Stomach (tissue), 9 donors: Measurements from ENCODE around the gene ATOH8. TPM values are rescaled to one million over a fixed set of nuclear protein-coding genes. Genes with fewer than 3 reads are reported as not detected.

Experiments used
- DNase-seq, 2 donors: peaks; one replicate each; pipeline versions ENCODE4 v3.0.0 to v3.0.0-alpha.2; 2013 to 2019
- H3K27ac ChIP-seq, 5 donors: fragments of 200-600 bp in 4 of 5; sonication (generic) in 4 of 5; one replicate each; pipeline ENCODE4 v1.5.1; 2013 to 2019; ENCODE audit warnings: mild to moderate bottlenecking in 1 of 5, moderate library complexity in 1 of 5
- H3K27me3 ChIP-seq, 3 donors: fragments of 200-600 bp; sonication (generic); one replicate each; pipeline ENCODE4 v1.5.1; 2017 to 2019; ENCODE audit warnings: mixed run types in 1 of 3
- H3K36me3 ChIP-seq, 4 donors: fragments of 200-600 bp; sonication (generic); 1 replicate in 3 of 4; 2 replicates in 1 of 4; pipeline ENCODE4 v1.5.1; 2016 to 2019
- H3K4me1 ChIP-seq, 4 donors: fragments of 200-600 bp; sonication (generic); one replicate each; pipeline ENCODE4 v1.5.1; 2016 to 2019
- H3K4me3 ChIP-seq, 4 donors: fragments of 200-600 bp; sonication (generic) in 3 of 4; one replicate each; pipeline ENCODE4 v1.5.1; 2016 to 2019; ENCODE audit warnings: mild to moderate bottlenecking in 1 of 4
- H3K9me3 ChIP-seq, 4 donors: fragments of 200-600 bp; sonication (generic); one replicate each; pipeline ENCODE4 v1.5.1; 2016 to 2019
- EP300 ChIP-seq: sonication (generic); formaldehyde crosslinking; IDR thresholded peaks from one replicate; pipeline ENCODE4 v1.6.1; 2017; ENCODE audit warnings: antibody characterized with exemption
- POLR2A ChIP-seq, 4 donors: fragments of 450-650 bp; IDR thresholded peaks; one replicate each; pipeline ENCODE4 v1.6.1; 2016; ENCODE audit warnings: antibody characterized with exemption in 4 of 4, control low read depth in 2 of 4, mild to moderate bottlenecking in 1 of 4, moderate library complexity in 1 of 4
- POLR2AphosphoS5 ChIP-seq, 3 donors: sonication (generic); formaldehyde crosslinking; IDR thresholded peaks; one replicate each; pipeline ENCODE4 v1.6.1; 2016; ENCODE audit warnings: antibody characterized with exemption in 3 of 3
- WGBS, 5 donors: extraction: QIAGEN DNeasy Blood & Tissue Kit in 3 of 5; methylation state at CpG; one replicate each; pipeline versions ENCODE4 v1.1.5 to v1.1.7; 2013 to 2018; 5-methylcytosine and 5-hydroxymethylcytosine counted together
- intact Hi-C: fragments of 100-400 bp; cut with DNase I; formaldehyde crosslinking; loops from one replicate; pipeline ENCODE4 v1.15.1; 2023; ENCODE audit warnings: low total_unique reads
- polyA plus RNA-seq, 3 donors: library from polyadenylated mRNA; stranded (reverse); fragments of 200-250 nt; gene quantifications; one replicate each; pipeline ENCODE4 v1.2.3, GENCODE V29; 2013
- total RNA-seq, 5 donors: library from RNA; depleted of rRNA; stranded (reverse); fragments of >200 nt; gene quantifications; one replicate each; pipeline versions ENCODE4 v1.1.0 to v1.2.3, GENCODE V29; 2014 to 2016
- TF ChIP-seq, protein P1 (sequence below), 7 experiments: fragments of 450-650 bp in 4 of 7; fragments of 200-600 bp in 3 of 7; sonication (generic) in 3 of 7; IDR thresholded peaks; one replicate each; pipeline ENCODE4 v1.5.1; 2016 to 2019; ENCODE audit warnings: antibody characterized with exemption in 7 of 7, control low read depth in 2 of 7, mild to moderate bottlenecking in 1 of 7
- donor health status: healthy with polysubstance abuse.
- donor health status: Bipolar disorder and iron deficiency.
- donor health status: healthy.

The ATOH8 gene
- total and polyA plus RNA-seq, 8 donors, result 2.3 to 23.2 (median 13.3) TPM

DNA sequence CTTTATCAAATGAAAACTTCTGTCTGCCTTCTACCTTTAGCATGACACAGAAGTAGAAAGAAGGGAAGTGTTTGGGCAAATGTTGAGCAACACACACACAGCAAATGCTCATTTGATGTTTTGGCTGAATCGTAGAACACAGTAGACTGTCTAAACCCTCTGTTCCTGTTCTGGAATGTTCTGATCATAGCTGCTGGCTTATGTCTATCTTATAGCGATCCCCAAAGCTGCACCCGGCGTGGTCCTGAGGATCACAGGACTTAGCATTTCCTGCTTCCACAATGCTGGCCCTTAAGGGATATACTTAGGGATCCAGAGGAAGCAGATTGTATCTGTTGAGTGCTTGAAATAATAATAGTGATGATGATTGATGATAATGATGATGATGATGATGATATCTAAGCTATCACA is 44.4 kb upstream of the ATOH8 start:
- no peaks in the 10 kb centered on the region for H3K9me3 ChIP-seq
- H3K4me1 ChIP-seq, result peaks cover 50 to 95% (median 62%) of the 10 kb centered on the region in 4 donors
- 52 to 71% (median 66%) methylated on average over 4 of the region's 4 CpGs for WGBS, 5 donors

GRCh38 chr2:85710687-85711577 is 42.9 kb upstream of the ATOH8 start:
- Histone ChIP-seq H3K27ac (peak overlapping the region; percentile 11 to 86 (median 72)), H3K9me3 (no peaks in the 10 kb centered on the region), H3K4me1 (peaks cover 39 to 87% (median 53%) of the 10 kb centered on the region in 4 donors), H3K36me3 (no peaks in the 10 kb centered on the region), H3K4me3 (no peak overlapping the region), H3K27me3 (no peaks in the 10 kb centered on the region)
- no peak for DNase-seq
- 61 to 69% (median 65%) methylated on average over 19 of the region's 19 CpGs for WGBS, 5 donors
- intact Hi-C loops, result no loop called here
- TF ChIP-seq, protein P1, sequence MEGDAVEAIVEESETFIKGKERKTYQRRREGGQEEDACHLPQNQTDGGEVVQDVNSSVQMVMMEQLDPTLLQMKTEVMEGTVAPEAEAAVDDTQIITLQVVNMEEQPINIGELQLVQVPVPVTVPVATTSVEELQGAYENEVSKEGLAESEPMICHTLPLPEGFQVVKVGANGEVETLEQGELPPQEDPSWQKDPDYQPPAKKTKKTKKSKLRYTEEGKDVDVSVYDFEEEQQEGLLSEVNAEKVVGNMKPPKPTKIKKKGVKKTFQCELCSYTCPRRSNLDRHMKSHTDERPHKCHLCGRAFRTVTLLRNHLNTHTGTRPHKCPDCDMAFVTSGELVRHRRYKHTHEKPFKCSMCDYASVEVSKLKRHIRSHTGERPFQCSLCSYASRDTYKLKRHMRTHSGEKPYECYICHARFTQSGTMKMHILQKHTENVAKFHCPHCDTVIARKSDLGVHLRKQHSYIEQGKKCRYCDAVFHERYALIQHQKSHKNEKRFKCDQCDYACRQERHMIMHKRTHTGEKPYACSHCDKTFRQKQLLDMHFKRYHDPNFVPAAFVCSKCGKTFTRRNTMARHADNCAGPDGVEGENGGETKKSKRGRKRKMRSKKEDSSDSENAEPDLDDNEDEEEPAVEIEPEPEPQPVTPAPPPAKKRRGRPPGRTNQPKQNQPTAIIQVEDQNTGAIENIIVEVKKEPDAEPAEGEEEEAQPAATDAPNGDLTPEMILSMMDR (IDR thresholded peaks at IDR 0.05), result no peak
- peak in 1 of 3 donors; percentile 25 for TF ChIP-seq POLR2AphosphoS5 (IDR thresholded peaks at IDR 0.05)

More for the DNA sequence above, 44.4 kb upstream of the ATOH8 start:
- Histone ChIP-seq H3K36me3 (no peaks in the 10 kb centered on the region), H3K4me3 (no peak overlapping the region), H3K27me3 (no peaks in the 10 kb centered on the region), H3K27ac (peak overlapping the region in 4 of 5 donors; percentile 67 to 86 (median 75))
- no peak for TF ChIP-seq POLR2A (IDR thresholded peaks at IDR 0.05)
- intact Hi-C loops, result no loop called here
- no peak for DNase-seq

DNA sequence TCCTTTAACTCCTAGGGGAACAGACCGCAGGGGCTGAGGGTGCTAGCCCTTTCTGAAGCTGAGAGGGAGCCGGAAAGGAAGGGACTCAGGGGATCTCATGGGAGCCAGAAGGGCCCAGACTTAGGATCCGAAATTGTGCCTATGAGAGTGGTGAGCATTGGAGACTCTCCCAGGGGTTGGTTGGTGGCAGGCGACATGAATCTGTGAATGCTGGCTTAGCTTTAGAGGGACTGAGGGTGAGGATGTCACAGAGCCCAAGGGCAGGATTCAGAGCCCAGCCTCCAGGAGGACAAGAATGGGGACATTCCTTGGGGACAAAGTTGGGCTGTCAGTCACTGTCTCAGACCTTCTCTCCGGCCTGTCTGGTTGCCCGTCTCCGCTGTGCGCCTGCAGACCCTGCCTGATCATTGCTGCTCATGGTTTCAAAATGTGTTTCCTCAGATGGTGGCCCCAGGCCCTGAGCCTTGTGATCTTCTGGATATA is 42.2 kb upstream of the ATOH8 start:
- no peaks in the 10 kb centered on the region for H3K9me3 ChIP-seq
- peak overlapping the region; percentile 11 to 86 (median 72) for H3K27ac ChIP-seq
- no peaks in the 10 kb centered on the region for H3K36me3 ChIP-seq
- H3K27me3 ChIP-seq, result no peaks in the 10 kb centered on the region
- H3K4me1 ChIP-seq, result peaks cover 32 to 87% (median 46%) of the 10 kb centered on the region in 4 donors
- intact Hi-C loops, result no loop called here
- 82 to 94% (median 91%) methylated on average over 7 to 8 of the region's 8 CpGs for WGBS, 5 donors
- DNase-seq, result no peak
- TF ChIP-seq, protein P1 (IDR thresholded peaks at IDR 0.05), result no peak
- TF ChIP-seq POLR2A (IDR thresholded peaks at IDR 0.05) (no peak), POLR2AphosphoS5 (IDR thresholded peaks at IDR 0.05) (no peak), EP300 (no peak)
- H3K4me3 ChIP-seq, result no peak overlapping the region

DNA sequence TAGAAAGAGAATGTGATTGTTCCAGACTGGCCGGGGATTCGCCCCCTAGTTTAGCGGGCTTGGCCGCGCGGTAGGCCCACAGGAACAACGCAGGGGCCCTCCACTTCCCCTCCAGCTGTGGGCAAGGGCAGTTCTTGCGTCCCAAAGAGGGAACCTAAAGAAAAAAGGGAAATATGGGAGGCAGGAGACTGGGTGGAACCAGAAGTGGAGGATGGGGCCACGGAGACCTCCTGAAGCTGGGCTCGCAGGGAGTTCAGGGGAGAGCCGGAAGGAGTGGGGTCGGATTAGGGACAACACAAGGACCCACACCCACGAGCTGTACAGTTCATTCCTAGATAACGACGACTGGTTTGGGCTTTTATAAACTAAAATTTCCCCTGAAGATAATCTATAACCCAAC is 41.5 kb upstream of the ATOH8 start:
- intact Hi-C loops, result no loop called here

More for the DNA sequence above, 41.5 kb upstream of the ATOH8 start:
- 55 to 81% (median 73%) methylated on average over 11 to 15 of the region's 15 CpGs for WGBS, 5 donors
- DNase-seq, result no peak
- peak overlapping the region; percentile 54 to 86 (median 72) for H3K27ac ChIP-seq
- peaks cover 25 to 85% (median 39%) of the 10 kb centered on the region in 4 donors for H3K4me1 ChIP-seq
- H3K36me3 ChIP-seq, result no peaks in the 10 kb centered on the region
- TF ChIP-seq, protein P1 (IDR thresholded peaks at IDR 0.05), result no peak
- TF ChIP-seq EP300 (no peak), POLR2AphosphoS5 (IDR thresholded peaks at IDR 0.05) (no peak), POLR2A (IDR thresholded peaks at IDR 0.05) (no peak)
- H3K4me3 ChIP-seq, result no peak overlapping the region
- H3K27me3 ChIP-seq, result no peaks in the 10 kb centered on the region
- H3K9me3 ChIP-seq, result no peaks in the 10 kb centered on the region
